Neural crest cell (in vitro differentiated cells): ENCODE data around the gene CNTNAP2. TPM values are rescaled to one million over a fixed set of nuclear protein-coding genes. Genes with fewer than 3 reads are reported as not detected.
"Not testable (repeated sequence)": the region's sequence is repeated elsewhere in the genome, so short reads cannot be mapped to it uniquely, and the experiment has no call there.

Experiments
- DNase-seq: peaks from one replicate; pipeline ENCODE4 v3.0.0; 2021; ENCODE audit warnings: low read depth, mixed read lengths, low spot score
- H3K27ac Mint-ChIP-seq: one replicate; pipeline ENCODE4 v1.8.0; 2021; ENCODE audit warnings: mild to moderate bottlenecking, mixed read lengths; ENCODE audit not compliant: unreplicated experiment
- H3K27me3 Mint-ChIP-seq: 2 replicates; pipeline ENCODE4 v1.8.0; 2021; ENCODE audit warnings: low read depth, mild to moderate bottlenecking, mixed read lengths
- H3K36me3 Mint-ChIP-seq: 2 replicates; pipeline ENCODE4 v1.8.0; 2021; ENCODE audit warnings: low read depth, mild to moderate bottlenecking, mixed read lengths
- H3K4me1 Mint-ChIP-seq: 2 replicates; pipeline ENCODE4 v1.8.0; 2021; ENCODE audit warnings: mixed read lengths
- H3K4me3 Mint-ChIP-seq: one replicate; pipeline ENCODE4 v1.8.0; 2021; ENCODE audit warnings: mild to moderate bottlenecking, mixed read lengths
- H3K9me3 Mint-ChIP-seq: 2 replicates; pipeline ENCODE4 v1.8.0; 2021; ENCODE audit warnings: mixed read lengths
- CTCF ChIP-seq: fragments of 200-600 bp; sonication (generic); conservative IDR thresholded peaks from 2 replicates; pipeline ENCODE4 v1.5.0; 2021; ENCODE audit warnings: antibody characterized with exemption, mild to moderate bottlenecking
- total RNA-seq: library from RNA; stranded (reverse); gene quantifications from 2 replicates; pipeline ENCODE4 v1.2.1, GENCODE V29; 2021

Gene CNTNAP2
- total RNA-seq, 1 donor from 2014 or later = 12.9 TPM

- Mint-ChIP-seq H3K27me3 (peaks cover 5% of the 10 kb centered on the region), H3K36me3 (peaks cover 26% of the 10 kb centered on the region), H3K27ac (no peak overlapping the region), H3K4me3 (no peak overlapping the region), H3K4me1 (peaks cover 3% of the 10 kb centered on the region), H3K9me3 (peaks cover 21% of the 10 kb centered on the region)
- no peak for DNase-seq
- TF ChIP-seq CTCF = no peak
These were observed 2212.3 kb downstream of the CNTNAP2 start for GRCh38 chr7:148328906-148329305.

GRCh38 chr7:148330124-148330818 lies 2213.7 kb downstream of the CNTNAP2 start:
- TF ChIP-seq CTCF = no peak
- no peak overlapping the region for H3K4me3 Mint-ChIP-seq
- peaks cover 3% of the 10 kb centered on the region for H3K4me1 Mint-ChIP-seq
- DNase-seq = no peak
- peaks cover 17% of the 10 kb centered on the region for H3K27me3 Mint-ChIP-seq
- peaks cover 28% of the 10 kb centered on the region for H3K36me3 Mint-ChIP-seq
- H3K9me3 Mint-ChIP-seq = peaks cover 22% of the 10 kb centered on the region
- H3K27ac Mint-ChIP-seq = no peak overlapping the region

- H3K9me3 Mint-ChIP-seq = peaks cover 22% of the 10 kb centered on the region
- DNase-seq = no peak
- H3K4me1 Mint-ChIP-seq = peaks cover 3% of the 10 kb centered on the region
- no peak overlapping the region for H3K4me3 Mint-ChIP-seq
- H3K27me3 Mint-ChIP-seq = peaks cover 22% of the 10 kb centered on the region
- no peak overlapping the region for H3K27ac Mint-ChIP-seq
- TF ChIP-seq CTCF = no peak
- peaks cover 28% of the 10 kb centered on the region for H3K36me3 Mint-ChIP-seq
These were observed 2214.2 kb downstream of the CNTNAP2 start for GRCh38 chr7:148330822-148331221.

- not testable (repeated sequence) for H3K27ac Mint-ChIP-seq, H3K4me3 Mint-ChIP-seq, DNase-seq, H3K4me1 Mint-ChIP-seq
- Mint-ChIP-seq H3K36me3 (peaks cover 28% of the 10 kb centered on the region), H3K27me3 (peaks cover 28% of the 10 kb centered on the region), H3K9me3 (peaks cover 22% of the 10 kb centered on the region)
These were observed 2214.9 kb downstream of the CNTNAP2 start for GRCh38 chr7:148331456-148331855.

GRCh38 chr7:148332191-148333186 lies 2215.9 kb downstream of the CNTNAP2 start:
- TF ChIP-seq CTCF = no peak
- Mint-ChIP-seq H3K27ac (no peak overlapping the region), H3K4me3 (no peak overlapping the region), H3K36me3 (peaks cover 28% of the 10 kb centered on the region), H3K9me3 (peaks cover 22% of the 10 kb centered on the region), H3K4me1 (peaks cover 6% of the 10 kb centered on the region), H3K27me3 (peaks cover 38% of the 10 kb centered on the region)
- no peak for DNase-seq
